ENCODE measurements around the gene PARD3B.

PARD3B gene

DNA sequence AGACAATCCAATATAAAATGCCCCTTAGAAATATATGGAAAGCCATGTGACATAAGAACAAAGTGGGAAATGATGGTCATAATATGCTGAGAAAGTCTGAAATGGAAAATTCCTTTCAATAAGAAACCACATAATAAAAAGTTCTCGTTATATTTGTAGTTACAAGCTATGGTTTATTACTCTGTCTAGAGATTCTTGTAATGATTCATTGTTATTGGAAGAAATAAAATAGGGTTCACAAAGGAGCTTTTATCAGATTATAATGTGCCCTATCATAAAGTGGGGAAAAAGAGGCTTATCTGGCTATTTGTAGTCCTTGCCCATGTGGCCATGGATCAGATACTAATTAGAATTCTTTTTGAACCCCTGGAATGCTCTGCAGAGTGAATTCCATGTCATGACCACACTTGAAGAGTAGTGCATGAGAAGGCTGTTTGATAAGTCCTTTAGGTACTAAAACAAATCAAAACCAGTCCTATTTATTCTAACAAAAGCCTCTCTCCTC lies 716.3 kb downstream of the PARD3B start:
- TF ChIP-seq, protein P1, sequence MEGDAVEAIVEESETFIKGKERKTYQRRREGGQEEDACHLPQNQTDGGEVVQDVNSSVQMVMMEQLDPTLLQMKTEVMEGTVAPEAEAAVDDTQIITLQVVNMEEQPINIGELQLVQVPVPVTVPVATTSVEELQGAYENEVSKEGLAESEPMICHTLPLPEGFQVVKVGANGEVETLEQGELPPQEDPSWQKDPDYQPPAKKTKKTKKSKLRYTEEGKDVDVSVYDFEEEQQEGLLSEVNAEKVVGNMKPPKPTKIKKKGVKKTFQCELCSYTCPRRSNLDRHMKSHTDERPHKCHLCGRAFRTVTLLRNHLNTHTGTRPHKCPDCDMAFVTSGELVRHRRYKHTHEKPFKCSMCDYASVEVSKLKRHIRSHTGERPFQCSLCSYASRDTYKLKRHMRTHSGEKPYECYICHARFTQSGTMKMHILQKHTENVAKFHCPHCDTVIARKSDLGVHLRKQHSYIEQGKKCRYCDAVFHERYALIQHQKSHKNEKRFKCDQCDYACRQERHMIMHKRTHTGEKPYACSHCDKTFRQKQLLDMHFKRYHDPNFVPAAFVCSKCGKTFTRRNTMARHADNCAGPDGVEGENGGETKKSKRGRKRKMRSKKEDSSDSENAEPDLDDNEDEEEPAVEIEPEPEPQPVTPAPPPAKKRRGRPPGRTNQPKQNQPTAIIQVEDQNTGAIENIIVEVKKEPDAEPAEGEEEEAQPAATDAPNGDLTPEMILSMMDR (IDR thresholded peaks at IDR 0.05; ENCODE audit: poor library complexity, severe bottlenecking) = no peak
- no peaks in the 10 kb centered on the region for H3K36me3 ChIP-seq (ENCODE audit: low read depth)
- ATAC-seq (ENCODE audit: low read depth) (no peak), DNase-seq (ENCODE audit: low spot score) (no peak)
- no peaks in the 10 kb centered on the region for H3K4me1 ChIP-seq (ENCODE audit: insufficient read depth, poor library complexity, severe bottlenecking)
- no peaks in the 10 kb centered on the region for H3K27me3 ChIP-seq (ENCODE audit: insufficient read depth, poor library complexity, severe bottlenecking)
- no peak overlapping the region for H3K4me3 ChIP-seq (ENCODE audit: severe bottlenecking)
- no peak overlapping the region for H3K27ac ChIP-seq (ENCODE audit: poor library complexity, severe bottlenecking)
- no peaks in the 10 kb centered on the region for H3K9me3 ChIP-seq (ENCODE audit: severe bottlenecking)

DNA sequence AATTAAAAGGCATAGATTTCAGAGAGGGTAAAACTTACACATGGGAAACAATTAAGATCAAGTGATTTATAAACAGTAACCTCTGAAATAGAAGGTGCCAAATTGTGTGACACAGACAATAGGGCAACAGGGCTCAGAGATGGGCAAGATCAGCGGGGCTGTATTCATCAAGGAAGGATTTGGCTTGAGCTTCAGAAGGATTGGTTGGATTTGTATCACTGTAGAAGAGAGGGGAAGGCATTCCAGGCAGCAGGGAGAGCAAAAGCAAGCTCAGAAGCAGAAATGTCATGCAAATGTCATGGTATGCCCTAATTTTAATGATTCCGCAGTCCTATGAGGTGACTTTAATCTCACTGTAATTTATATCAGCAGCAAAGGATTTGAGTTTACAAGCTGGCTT lies 722.0 kb downstream of the PARD3B start:
- ATAC-seq (ENCODE audit: low read depth) = no peak
- TF ChIP-seq, protein P1 (IDR thresholded peaks at IDR 0.05; ENCODE audit: poor library complexity, severe bottlenecking) = no peak
- H3K4me1 ChIP-seq (ENCODE audit: insufficient read depth, poor library complexity, severe bottlenecking) = no peaks in the 10 kb centered on the region

DNA sequence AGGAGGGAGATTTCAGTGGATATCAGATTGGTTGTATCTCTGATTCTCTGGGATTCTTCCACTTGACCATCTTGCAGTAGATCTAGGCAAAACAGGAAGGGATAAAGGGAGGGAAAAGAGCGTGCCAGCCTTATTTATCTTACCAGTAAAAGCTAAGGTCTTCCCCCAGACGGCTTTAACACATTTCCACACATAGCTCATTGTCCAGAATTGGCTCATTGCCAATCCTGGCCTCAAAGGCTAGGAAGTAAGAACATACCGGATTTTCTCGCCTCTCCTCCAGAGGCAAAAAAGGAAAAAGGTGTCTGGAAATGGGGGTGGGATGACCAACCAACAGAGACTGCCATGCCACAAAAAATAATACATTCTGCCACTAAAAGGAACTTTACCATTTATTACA lies 725.4 kb downstream of the PARD3B start:
- no peak for DNase-seq (ENCODE audit: low spot score)
- Histone ChIP-seq H3K9me3 (ENCODE audit: severe bottlenecking) (no peaks in the 10 kb centered on the region), H3K27ac (ENCODE audit: poor library complexity, severe bottlenecking) (no peak overlapping the region), H3K4me1 (ENCODE audit: insufficient read depth, poor library complexity, severe bottlenecking) (no peaks in the 10 kb centered on the region), H3K36me3 (ENCODE audit: low read depth) (no peaks in the 10 kb centered on the region), H3K27me3 (ENCODE audit: insufficient read depth, poor library complexity, severe bottlenecking) (no peaks in the 10 kb centered on the region), H3K4me3 (ENCODE audit: severe bottlenecking) (no peak overlapping the region)
- ATAC-seq (ENCODE audit: low read depth) = no peak
- TF ChIP-seq, protein P1 (IDR thresholded peaks at IDR 0.05; ENCODE audit: poor library complexity, severe bottlenecking) = no peak

More for the DNA sequence above, 722.0 kb downstream of the PARD3B start:
- no peak overlapping the region for H3K4me3 ChIP-seq (ENCODE audit: severe bottlenecking)
- no peak overlapping the region for H3K27ac ChIP-seq (ENCODE audit: poor library complexity, severe bottlenecking)
- no peaks in the 10 kb centered on the region for H3K36me3 ChIP-seq (ENCODE audit: low read depth)
- no peak for DNase-seq (ENCODE audit: low spot score)
- H3K9me3 ChIP-seq (ENCODE audit: severe bottlenecking) = no peaks in the 10 kb centered on the region
- H3K27me3 ChIP-seq (ENCODE audit: insufficient read depth, poor library complexity, severe bottlenecking) = no peaks in the 10 kb centered on the region

DNA sequence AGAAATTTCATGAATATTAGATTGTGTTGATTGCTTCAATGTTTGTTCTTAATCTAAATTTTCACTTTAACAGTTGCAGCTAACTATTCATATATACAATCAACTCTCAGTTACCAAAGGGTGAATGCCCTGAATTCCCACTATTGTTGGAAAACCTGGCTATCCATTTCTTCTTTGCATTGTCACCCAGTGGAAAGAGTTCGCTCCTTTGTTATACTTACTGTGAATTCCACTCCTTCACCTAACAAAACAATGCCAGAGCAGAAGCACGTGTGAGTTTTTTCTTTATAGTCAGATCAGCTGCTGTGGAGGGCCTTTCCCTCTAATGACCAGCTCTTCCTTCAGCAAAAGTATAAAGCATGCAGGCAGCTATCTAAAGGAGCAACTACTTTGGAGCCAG lies 727.9 kb downstream of the PARD3B start:
- DNase-seq (ENCODE audit: low spot score) = no peak
- Histone ChIP-seq H3K27me3 (ENCODE audit: insufficient read depth, poor library complexity, severe bottlenecking) (no peaks in the 10 kb centered on the region), H3K36me3 (ENCODE audit: low read depth) (no peaks in the 10 kb centered on the region), H3K4me3 (ENCODE audit: severe bottlenecking) (no peak overlapping the region), H3K4me1 (ENCODE audit: insufficient read depth, poor library complexity, severe bottlenecking) (no peaks in the 10 kb centered on the region), H3K9me3 (ENCODE audit: severe bottlenecking) (no peaks in the 10 kb centered on the region), H3K27ac (ENCODE audit: poor library complexity, severe bottlenecking) (no peak overlapping the region)
- TF ChIP-seq, protein P1 (IDR thresholded peaks at IDR 0.05; ENCODE audit: poor library complexity, severe bottlenecking) = no peak
- ATAC-seq (ENCODE audit: low read depth) = no peak

DNA sequence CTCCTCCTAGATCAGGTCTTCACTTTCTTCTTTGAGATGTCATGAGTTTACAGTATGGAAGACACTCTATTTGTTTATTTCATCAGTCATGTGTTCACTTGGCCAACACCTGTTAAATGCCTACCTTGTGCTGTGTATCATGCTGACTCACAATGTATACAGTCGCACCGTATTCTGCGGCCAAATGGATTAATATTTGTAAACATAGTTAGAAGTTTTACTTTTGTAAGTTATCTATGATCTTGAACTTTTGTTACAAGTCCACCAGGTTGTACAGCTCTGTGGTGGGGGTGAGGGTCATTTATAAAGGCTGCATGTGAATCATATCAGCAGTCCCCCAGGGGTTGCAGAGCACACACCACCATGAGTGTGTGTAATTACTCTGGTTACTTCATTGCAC lies 728.4 kb downstream of the PARD3B start:
- Histone ChIP-seq H3K4me3 (ENCODE audit: severe bottlenecking) (no peak overlapping the region), H3K4me1 (ENCODE audit: insufficient read depth, poor library complexity, severe bottlenecking) (no peaks in the 10 kb centered on the region), H3K27me3 (ENCODE audit: insufficient read depth, poor library complexity, severe bottlenecking) (no peaks in the 10 kb centered on the region), H3K27ac (ENCODE audit: poor library complexity, severe bottlenecking) (no peak overlapping the region), H3K36me3 (ENCODE audit: low read depth) (no peaks in the 10 kb centered on the region), H3K9me3 (ENCODE audit: severe bottlenecking) (no peaks in the 10 kb centered on the region)
- peak; percentile 84 for ATAC-seq (ENCODE audit: low read depth)
- no peak for DNase-seq (ENCODE audit: low spot score)
- TF ChIP-seq, protein P1 (IDR thresholded peaks at IDR 0.05; ENCODE audit: poor library complexity, severe bottlenecking) = no peak
